AG10803 (cell line): ENCODE data around the gene ROR2.

Experiments
- DNase-seq: peaks from one replicate; pipeline ENCODE4 v3.0.0; 2010; ENCODE audit warnings: low read depth
- H3K4me3 ChIP-seq: 2 replicates; pipeline ENCODE4 v1.5.1; 2011; ENCODE audit warnings: mild to moderate bottlenecking, low read length, control low read depth
- TF ChIP-seq, protein P1 (sequence below): conservative IDR thresholded peaks from 2 replicates; pipeline ENCODE4 v1.5.1; 2011; ENCODE audit warnings: mild to moderate bottlenecking, low read length, control low read depth, inconsistent platforms

ROR2 gene

GRCh38 chr9:91775011-91775707 lies 174.9 kb downstream of the ROR2 start:
- peak; percentile 47 for DNase-seq
- H3K4me3 ChIP-seq = no peak overlapping the region
- TF ChIP-seq, protein P1, sequence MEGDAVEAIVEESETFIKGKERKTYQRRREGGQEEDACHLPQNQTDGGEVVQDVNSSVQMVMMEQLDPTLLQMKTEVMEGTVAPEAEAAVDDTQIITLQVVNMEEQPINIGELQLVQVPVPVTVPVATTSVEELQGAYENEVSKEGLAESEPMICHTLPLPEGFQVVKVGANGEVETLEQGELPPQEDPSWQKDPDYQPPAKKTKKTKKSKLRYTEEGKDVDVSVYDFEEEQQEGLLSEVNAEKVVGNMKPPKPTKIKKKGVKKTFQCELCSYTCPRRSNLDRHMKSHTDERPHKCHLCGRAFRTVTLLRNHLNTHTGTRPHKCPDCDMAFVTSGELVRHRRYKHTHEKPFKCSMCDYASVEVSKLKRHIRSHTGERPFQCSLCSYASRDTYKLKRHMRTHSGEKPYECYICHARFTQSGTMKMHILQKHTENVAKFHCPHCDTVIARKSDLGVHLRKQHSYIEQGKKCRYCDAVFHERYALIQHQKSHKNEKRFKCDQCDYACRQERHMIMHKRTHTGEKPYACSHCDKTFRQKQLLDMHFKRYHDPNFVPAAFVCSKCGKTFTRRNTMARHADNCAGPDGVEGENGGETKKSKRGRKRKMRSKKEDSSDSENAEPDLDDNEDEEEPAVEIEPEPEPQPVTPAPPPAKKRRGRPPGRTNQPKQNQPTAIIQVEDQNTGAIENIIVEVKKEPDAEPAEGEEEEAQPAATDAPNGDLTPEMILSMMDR = peak; percentile 84

DNA sequence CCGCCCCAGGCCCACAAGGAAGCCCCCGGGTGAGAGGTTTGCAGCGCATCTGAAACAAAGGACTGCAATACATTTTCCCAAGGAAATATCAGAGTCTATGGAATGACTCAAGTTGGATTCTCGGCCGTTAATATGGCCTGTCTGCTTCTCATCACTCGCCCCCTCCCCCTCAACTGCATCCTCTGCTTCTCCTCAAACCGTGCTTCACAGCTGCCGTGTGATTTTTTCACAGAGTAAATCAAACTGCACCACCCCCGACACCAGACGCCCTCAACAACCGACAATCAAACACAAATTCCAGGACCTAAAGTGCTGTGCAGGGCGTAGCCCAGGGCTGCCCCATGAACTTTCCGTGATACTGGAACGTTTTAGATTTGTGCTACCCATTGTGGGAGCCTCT lies 176.9 kb downstream of the ROR2 start:
- H3K4me3 ChIP-seq = no peak overlapping the region
- DNase-seq = peak; percentile 24
- TF ChIP-seq, protein P1 = no peak

GRCh38 chr9:91771864-91772263 lies 178.2 kb downstream of the ROR2 start:
- peak; percentile 54 for DNase-seq
- H3K4me3 ChIP-seq = no peak overlapping the region
- TF ChIP-seq, protein P1 = no peak

GRCh38 chr9:91771027-91771426 lies 179.0 kb downstream of the ROR2 start:
- DNase-seq = peak; percentile 95
- TF ChIP-seq, protein P1 = peak; percentile 74
- peak overlapping the region; percentile 2; the same call in 1 of the 2 replicates for H3K4me3 ChIP-seq

GRCh38 chr9:91770229-91770628 lies 179.8 kb downstream of the ROR2 start:
- TF ChIP-seq, protein P1 = no peak
- no peak overlapping the region for H3K4me3 ChIP-seq
- DNase-seq = no peak

- DNase-seq = no peak
- H3K4me3 ChIP-seq = no peak overlapping the region
- TF ChIP-seq, protein P1 = no peak
These were observed 180.8 kb downstream of the ROR2 start for GRCh38 chr9:91768977-91769916.

DNA sequence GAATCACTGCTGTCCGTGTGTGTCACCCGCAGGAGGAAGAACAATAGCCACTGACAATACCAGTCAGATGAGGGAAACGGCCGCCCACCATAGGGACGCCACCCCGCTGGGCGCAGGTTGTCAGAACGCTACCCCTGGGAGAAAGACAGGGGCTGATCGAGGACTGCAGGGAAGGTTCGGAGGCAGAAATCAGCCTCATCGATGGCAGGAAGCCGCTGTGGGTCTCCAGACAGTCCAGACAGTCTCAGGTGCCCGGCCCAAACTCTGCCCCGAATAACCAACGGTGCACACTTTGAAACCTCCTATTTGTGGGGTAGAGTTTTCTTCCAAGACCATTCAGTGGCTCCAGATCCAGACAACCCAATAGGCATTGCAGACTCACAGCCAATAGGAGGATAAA lies 181.5 kb downstream of the ROR2 start:
- H3K4me3 ChIP-seq = no peak overlapping the region
- TF ChIP-seq, protein P1 = no peak
- DNase-seq = no peak
